NCI-H774 (cell line): ENCODE data around the gene IL6R.

ENCODE experiments used
- DNase-seq: peaks from one replicate; lab custom pipeline; 2025; lab: John Stamatoyannopoulos, UW

The IL6R gene

DNA sequence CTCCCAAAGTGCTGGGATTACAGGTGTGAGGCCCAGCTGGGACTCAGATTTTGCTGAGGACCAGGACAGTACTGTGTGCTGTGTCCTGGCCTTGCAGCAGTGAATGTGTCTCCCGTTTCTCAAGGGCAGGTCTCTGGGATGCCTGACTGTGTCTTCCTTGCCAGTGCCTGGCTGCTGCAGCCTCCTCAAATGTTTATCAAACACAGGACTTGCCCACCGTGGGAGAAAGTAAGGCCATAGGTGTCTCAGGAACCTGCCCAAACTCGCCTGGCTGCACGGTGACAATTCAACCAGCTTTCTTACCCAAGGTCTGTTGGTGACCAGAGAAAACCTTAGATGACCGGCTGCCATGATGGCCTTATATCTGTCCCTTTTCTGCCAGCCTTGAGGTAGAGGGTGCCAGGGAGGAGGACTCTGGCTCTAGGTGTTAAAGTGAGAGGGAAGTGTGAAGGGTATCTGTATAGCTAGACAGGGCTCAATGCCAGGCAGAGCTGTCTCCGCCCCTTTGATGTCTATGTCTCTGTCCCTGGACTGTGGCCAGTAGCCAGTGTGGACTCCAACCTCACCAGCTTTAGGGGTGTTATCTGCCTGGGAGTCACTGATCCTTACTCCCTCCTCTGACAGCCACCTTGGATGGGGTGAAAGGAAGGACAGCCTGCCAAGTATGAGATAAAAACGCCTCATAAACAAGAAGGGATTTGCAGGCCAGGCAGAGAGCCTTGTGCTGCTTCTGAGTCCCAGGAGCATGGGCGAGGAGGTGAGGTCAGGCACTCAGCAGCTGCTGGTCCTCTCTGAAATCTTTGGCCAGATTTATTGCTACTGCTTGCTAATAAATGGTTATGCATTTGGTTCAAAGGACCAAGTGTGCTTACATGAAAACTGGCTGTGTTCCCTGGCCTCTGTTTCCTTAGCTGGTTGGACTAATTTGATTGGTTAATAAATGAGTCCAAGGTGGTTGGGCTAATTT lies 22.3 kb downstream of the IL6R start:
- no peak for DNase-seq

DNA sequence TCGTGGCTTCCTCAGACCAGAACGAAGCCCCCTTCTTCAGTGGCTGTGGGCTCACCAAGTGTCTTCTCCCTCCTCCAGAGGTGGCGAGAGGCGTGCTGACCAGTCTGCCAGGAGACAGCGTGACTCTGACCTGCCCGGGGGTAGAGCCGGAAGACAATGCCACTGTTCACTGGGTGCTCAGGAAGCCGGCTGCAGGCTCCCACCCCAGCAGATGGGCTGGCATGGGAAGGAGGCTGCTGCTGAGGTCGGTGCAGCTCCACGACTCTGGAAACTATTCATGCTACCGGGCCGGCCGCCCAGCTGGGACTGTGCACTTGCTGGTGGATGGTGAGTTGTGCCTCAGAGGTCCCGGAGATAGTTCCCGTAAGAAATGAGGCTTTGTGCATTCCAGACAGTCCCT lies 24.0 kb downstream of the IL6R start:
- no peak for DNase-seq

DNA sequence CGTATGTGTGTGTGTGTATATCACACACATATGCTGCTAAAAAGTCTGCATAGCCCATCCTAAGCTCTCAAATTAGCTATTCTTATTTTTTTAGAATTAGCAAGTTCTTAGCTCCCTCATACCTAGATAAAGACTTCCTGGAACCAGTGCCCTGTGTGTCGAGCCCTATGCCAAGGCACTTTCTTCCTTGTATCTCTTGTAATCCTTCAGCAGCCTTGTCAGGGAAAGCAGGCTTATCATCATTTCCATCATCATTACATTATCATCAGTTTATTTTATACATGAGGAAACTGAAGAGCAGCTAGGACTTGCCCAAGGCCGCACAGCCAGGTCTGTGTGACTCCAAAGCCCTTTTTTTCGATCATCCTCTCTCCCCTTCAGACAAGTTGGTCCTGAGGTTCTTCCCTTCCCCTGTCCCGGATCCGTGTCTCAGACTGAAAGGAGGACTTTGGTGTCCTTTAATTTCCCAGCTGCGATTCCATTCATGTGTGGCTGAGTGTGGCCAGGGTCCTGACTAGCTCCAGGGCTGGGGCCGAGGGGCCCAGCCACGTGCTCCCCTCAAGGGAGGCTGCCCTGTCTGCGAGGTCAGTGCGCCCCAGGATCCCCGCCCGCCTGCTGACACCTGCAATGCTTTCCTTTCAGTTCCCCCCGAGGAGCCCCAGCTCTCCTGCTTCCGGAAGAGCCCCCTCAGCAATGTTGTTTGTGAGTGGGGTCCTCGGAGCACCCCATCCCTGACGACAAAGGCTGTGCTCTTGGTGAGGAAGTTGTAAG lies 24.9 kb downstream of the IL6R start:
- no peak for DNase-seq

DNA sequence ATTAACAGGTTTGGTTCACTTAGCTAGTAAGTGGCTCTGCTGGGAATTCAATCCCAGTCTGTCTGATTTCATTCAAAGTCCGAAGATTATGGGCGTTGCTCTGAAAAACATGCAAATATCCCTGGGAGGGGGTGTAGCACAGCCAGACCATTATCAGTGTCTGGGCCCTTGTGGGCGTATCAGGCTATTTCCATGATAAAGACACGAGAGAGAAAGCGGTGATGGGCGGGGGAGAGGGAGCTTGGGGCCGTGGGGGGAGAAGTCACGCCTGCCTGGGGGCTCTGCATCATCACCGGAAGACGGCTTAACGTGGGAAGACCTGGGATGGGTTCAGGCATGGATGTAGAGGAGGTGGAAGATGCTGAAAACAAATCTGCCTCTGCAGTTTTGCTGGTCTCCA lies 25.8 kb downstream of the IL6R start:
- DNase-seq, result no peak

DNA sequence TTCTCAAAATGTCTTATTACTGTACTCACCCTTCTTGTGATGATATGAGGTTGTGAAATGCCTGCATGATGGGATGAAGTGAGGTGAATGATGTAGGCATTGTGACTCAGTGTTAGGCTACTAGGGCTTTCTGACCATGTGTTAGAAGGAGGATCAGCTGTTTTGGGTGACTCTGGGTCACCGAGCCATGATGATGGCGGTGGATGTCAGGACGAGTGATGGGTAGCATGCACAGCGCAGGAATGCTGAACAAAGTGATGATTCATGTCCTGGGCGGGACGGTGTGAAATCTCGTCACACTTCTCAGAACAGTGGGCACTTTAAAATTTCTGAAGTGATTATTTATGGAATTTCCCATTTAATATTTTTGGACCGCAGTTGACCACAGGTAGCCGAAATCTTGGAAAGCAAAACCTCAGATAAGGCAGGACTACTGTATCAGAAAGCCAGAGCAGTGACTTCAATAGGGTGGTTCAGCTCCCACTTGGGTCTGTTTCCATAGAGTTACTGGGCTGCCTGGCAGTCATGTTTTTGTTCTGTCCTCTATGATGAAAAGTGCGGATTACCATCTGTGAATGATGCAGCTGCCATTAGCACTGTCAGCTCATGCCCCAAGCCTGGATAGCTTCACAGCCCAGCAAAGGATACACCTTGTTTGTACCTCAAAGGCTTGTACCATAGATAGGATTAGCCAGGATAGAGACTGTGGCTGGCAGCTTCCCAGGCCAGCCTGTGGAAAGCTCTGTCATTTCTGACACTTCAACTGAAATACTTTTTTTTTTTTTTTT lies 26.6 kb downstream of the IL6R start:
- no peak for DNase-seq

DNA sequence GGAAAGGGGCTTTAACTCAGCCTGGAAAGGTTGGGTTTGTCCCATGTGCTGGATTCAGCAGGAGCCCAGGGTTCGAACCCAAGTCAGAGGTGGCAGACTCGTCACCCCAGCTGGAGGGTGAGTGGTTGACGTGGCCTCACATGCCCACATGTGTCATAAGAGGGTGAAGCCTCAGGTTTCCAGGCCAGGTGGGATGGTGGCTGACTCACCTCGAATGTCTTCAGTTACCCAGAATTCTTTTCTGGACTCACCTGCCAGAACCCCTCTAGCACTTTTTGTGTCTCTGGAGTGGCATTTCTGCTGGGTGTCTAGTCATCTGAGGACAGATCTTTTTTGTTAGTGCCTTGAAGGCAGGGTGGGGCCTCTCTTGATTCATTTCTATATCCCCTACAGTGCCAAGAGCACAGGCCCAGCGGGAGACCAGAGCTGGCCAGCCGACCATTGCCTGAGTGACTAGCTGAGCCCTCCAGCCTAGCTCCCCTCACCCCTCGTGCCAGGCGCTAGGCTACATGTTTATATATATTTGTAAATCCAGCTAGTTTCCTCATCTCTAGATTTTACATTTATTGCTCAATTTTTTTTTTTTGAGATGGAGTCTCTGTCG lies 28.1 kb downstream of the IL6R start:
- DNase-seq, result no peak

DNA sequence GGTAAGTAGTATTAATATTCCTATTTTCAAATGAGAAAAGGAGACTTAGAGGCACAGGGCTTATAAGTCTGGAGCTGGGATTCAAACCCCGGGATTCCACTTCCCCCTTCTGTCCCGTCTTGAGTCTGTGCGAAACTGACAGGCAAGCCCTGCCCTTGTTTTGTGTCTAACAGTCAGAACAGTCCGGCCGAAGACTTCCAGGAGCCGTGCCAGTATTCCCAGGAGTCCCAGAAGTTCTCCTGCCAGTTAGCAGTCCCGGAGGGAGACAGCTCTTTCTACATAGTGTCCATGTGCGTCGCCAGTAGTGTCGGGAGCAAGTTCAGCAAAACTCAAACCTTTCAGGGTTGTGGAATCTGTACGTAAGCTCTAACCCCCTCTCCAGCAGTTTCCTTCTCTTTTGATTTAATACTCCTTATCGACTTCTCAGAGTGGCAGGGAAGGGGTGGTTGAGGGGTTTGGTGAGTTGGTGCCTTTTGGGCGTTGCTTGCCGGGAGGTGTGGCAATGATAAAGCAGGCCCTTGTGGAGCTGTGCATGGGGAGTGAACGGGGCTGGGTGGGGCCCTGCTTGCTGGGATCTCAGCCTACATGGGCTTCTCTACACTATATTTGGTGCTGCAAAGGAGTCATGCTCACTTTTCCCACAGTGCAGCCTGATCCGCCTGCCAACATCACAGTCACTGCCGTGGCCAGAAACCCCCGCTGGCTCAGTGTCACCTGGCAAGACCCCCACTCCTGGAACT lies 29.4 kb downstream of the IL6R start:
- DNase-seq, result no peak

DNA sequence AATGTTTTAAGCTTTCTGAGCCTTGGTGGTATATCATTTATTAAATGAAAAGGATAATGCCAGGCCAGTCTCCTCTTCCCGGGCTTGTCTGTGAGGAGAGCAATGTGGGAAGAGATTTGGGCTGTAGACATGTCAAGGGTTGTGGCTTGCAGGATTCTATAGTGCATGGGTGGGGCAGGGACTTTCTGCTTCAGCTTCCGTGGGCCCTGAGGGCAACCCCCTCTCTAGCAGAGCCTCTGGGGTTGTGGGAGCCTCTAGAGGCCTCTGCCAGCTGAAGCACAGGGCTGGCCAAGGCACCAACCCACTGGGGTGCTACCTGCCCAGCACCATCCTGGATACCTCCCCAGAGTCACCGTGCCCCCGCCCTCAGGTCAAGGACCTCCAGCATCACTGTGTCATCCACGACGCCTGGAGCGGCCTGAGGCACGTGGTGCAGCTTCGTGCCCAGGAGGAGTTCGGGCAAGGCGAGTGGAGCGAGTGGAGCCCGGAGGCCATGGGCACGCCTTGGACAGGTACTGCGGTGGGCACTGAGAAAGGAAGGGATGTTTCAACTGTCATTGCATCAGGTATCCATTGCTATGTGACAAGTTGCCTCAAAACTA lies 30.6 kb downstream of the IL6R start:
- DNase-seq, result no peak

DNA sequence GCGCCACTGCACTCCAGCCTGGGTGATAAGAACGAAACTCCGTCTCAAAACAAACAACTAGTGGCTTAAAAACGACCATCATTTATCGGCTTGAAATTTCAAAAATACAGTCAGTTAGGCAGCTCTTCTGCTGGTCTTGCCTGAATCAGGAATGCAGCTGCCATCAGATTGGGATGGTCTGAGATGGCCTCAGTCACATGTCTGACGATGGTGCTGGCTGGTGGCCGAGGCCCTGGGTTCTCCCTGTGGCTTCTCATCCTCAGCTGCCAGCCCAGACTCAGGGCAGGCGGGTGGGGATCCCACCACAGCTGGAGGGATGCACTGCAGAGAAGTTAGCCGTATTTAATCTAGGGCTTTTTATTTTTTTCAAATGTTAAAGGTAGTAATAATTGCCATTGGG lies 31.3 kb downstream of the IL6R start:
- no peak for DNase-seq

DNA sequence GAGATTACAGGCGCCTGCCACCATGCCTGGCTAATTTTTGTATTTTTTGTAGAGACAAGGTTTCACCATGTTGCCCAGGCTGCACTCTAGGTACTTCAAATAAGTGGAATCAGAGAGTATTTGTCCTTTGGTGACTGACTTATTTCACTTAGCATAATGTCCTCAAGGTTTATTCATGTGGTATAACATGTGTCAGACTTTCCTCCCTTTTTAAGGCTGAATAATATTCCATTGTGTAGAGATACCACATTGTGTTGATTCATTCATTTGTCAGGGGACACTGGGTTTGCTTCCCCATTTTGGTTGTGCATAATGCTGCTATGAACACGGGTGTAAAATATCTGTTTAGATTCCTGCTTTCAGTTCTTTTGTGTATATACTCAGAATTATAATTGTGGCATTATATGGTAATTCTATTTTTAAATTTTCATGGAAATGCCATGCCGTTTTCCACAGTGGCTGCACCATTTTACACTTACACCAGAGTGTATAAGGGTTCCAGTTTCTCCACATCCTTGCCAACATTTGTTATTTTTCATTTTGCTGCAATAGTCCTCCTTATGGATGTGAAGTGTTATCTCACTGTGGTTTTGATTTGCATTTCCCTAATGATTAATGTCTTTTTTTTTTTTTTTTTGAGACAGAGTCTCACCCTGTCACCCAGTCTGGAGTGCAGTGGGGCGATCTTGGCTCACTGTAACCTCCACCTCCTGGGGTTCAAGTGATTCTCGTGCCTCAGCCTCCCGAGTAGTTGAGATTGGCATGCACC lies 35.1 kb downstream of the IL6R start:
- DNase-seq, result no peak

DNA sequence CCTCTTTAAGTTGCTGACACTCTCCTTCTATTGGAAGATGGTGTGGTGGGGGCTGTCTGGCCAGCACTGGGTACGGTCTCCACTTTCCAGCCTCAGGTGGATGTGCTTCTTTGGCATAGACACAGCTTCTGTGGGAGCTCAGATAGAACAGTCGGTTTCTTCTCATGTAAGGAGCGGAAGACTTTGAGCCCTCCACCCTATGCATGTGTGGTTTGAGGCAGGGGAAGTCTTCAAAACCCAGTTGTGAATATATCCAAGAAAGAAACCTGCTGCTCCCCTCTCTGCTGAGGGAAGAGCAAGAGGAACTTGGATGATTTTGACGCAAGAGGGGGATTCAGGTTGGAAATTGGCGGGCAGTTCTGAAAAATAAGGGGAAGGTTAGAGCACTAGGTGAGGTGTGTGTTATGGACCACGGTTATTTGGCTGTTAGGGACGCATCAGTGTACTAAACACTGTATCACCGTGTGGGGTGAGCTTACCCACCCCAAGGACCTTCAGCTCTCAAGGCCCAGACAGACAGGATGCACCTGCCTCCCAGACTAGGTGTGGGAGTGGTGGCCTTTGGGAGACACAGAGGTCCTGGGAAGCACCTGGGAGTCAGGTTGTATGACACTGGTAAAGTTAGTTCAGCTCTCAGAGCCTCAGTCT lies 36.2 kb downstream of the IL6R start:
- no peak for DNase-seq

DNA sequence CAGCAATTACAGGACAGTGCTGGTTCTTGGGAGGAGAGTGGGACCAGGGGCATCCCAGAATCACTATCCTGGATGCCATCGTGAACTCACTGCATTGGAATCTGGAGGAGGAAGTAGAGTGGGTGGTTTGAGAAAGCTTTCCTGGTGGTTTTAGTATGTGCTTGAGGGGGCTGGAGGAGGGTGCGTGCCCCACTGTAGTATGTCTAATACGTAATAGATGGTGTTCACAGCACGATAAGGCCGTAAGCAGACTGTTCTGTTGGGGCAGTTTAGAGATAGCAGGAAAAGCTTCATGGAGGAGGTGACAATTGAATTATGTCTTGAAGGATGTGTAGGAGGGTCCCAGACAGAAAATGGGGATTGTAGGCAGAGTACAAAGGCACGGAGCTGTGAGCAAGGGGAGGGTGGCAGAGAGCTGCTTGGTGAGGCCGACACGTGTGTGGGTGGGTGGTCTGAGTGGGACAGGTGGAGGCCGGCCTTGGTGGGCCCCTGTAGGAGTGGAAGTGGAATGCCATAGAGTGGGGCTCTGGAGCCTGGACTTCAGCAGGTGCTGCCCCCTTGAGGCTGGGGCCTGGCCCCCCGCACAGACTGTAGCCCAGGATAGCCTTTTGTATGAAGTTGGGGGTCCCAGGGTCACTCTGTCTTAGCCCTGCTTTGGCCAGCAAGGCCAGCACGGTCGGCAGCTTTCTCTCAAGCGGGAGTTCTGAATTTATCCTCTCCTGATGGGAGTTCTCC lies 37.0 kb downstream of the IL6R start:
- DNase-seq, result no peak

DNA sequence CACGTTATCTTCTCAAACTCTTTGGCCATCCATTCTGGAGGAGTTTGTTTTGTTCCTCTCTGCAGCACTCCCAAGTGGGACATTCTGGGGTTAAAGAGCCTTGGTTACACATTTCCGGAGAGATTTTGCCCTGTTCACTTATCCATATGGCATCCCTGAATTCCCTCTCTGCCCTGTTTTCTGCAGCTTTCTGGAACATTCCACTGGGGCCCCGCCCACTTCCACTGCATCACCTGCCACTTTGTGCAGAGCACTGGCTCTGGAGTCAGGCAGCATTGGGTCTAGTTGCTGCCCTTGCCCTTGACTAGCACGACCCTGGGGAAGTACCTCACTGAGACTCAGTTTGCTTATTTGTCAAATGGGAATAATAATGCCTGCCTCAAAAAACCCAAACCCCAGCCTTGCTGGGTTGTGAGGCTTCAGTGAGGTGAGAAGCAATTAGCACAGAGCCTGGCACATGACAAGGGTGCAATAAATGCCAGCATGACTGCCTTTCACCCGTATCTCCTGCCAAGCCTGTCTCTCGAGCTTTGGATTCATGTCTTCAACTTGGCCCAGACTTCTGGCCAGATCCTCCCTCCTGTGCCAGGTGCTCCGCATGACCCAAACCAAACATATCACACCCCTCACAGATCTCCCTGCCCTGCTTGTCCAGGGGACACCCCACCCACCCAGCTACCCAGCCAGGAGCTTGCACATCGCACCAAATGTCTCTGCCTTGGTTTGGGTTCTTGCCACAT lies 38.3 kb downstream of the IL6R start:
- no peak for DNase-seq

DNA sequence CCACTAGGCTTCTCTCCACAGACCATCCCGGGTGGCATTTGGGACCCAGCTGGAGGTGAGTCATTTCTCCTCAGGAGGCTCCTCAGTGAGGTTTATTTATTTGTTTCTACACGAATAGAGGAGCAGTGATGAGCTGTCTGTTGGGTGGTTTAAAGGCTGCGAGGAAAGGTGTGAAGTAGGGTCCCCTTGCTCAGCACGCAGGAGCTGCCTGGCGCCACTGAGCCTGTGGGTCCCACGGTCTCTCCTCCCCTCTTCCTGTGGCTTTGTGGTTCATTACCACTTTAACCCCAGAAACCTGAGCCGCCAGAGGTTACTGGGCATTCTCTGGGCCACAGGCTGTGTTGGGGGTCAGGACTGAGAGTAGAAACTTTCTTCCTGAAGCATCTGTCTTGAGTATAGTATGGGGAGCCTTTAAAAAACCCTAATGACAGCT lies 39.9 kb downstream of the IL6R start:
- no peak for DNase-seq

DNA sequence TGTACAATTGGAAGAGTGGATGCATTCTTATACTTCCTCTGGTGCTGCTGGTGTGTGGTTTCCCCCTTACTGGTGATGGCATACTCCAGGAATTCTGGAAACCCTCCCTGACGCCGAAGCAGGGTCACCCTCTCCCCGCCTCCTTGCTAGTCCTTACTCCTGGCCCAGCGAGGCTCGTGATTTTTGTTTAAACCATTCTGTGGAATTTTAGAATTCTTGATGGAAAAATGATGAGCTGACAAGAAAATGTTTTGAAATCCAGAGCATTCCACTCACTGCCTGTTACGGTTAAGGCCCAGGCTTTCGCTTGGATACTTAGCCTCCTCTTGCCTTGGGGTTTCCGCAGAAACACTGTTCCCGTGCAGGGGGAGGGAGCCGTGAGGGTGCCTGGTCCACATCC lies 41.1 kb downstream of the IL6R start:
- DNase-seq, result no peak

DNA sequence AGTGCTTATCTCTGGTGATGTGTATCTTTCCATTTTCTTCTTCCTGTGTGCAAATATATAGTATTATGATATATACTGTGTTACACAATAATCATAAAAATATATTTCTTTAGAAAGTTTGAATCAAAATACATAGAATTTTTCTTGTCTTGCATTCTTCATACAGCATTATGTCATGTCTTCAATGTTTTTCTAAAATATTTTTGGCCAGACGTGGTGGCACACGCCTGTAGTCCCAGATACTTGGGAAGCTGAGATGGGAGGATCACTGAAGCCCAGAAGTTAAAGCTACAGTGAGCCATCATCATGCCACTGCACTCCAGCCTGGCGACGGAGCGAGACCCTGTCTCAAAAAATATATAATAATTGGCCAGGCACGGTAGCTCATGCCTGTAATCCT lies 41.6 kb downstream of the IL6R start:
- no peak for DNase-seq

DNA sequence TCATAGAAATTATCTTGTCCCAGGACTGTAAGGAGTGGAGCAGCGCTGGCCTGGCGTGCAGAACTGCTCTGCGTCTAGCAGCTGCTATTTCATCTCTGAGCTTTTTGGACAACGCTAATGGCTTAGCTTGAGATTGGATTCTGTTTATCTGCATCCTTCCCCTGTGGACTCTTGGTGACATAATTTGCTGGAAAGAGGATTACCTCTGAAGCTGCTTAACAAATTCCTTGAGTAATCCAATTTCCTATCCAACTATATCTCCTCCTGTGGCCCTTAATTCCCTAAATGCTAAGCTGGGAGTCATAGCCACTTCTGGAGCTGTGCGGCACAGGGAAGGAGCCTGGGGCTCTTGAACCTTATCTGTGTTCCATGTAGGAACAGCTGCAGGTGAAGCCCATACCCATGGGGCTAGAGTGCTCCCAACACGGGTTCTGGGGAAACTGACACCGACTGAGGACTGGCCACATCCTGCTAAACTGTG lies 43.2 kb downstream of the IL6R start:
- DNase-seq, result no peak

DNA sequence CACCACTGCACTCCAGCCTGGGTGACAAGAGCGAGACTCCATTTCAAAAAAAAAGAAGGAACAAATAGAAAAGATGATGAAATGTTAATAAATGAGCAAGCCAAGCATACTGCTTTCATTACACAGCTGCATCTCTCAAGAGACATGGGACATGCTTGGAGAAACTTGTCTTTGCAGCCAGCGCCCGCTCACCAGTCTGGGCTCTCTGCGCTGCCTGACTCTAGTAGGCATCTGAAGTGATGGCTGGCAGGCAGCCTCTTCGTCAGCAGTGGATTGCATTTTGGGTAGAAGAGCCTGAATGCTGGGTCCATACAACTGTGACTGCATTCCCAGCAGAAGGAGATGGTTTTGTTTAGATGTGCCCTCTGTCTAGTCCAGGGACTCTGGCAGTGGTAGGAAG lies 48.0 kb downstream of the IL6R start:
- no peak for DNase-seq
